GM21825 (cell line): ENCODE results near the gene C3orf20.
"Not testable (repeated sequence)": the region's sequence is repeated elsewhere in the genome, so short reads cannot be mapped to it uniquely, and the experiment has no call there.

Experiments used
- ATAC-seq: cut with Tn5 transposase; IDR thresholded peaks from one replicate; pipeline ENCODE4 v1.9.1; 2021; ENCODE audit warnings: mild to moderate bottlenecking, moderate library complexity; ENCODE audit not compliant: unreplicated experiment

Gene C3orf20

DNA sequence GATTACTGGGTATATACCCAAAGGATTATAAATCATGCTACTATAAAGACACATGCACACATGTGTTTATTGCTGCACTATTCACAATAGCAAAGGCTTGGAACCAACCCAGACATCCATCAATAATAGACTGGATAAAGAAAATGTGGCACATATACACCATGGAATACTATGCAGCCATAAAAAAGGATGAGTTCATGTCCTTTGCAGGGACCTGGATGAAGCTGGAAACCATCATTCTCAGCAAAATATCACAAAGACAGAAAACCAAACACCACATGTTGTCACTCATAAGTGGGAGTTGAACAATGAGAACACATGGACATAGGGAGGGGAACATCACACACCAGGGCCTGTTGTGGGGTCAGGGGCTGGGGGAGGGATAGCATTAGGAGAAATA is 78.0 kb downstream of the C3orf20 start:
- not testable (repeated sequence) for ATAC-seq

GRCh38 chr3:14757153-14757700 is 82.3 kb downstream of the C3orf20 start:
- no peak for ATAC-seq

GRCh38 chr3:14758297-14758696 is 83.4 kb downstream of the C3orf20 start:
- ATAC-seq = no peak

- no peak for ATAC-seq
Observed at GRCh38 chr3:14758959-14759358, 84.0 kb downstream of the C3orf20 start.

DNA sequence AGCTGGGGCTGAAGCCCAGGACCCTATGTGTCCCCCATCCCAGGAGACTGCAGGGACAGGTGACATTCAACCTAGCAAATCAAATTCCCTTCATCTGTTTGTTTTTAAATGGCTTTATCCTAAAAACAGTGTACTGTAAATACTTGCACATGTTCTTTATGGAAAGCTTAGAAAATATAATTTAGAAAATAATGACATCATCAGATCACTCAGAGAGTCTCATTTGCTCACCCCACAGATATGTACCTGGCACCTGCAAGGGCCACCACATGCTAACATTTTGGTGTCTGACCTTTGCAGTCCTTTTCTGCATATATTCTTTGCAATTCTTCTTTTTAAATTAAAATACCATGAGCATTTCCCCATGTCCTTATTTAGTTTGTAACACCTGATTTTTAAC is 85.2 kb downstream of the C3orf20 start:
- ATAC-seq = no peak

GRCh38 chr3:14761121-14761672 is 86.3 kb downstream of the C3orf20 start:
- ATAC-seq = no peak

DNA sequence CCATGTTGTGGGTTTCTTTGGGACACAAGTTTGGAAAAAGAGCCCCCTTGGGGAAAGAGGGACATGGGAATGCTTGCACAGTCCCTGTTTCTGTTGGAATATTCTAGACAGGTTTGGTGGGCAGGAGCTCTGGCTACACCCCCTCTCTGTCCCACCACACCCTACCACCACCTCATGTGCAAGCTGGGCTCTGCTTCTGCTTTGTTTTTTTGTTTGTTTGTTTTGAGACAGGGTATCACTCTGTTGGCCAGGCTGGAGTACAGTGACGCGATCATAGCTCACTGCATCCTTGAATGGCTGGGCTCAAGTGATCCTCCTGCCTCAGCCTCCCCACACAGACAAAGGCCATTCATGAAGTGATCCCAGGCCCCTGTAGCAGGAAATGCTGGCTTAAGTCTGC is 86.9 kb downstream of the C3orf20 start:
- no peak for ATAC-seq

DNA sequence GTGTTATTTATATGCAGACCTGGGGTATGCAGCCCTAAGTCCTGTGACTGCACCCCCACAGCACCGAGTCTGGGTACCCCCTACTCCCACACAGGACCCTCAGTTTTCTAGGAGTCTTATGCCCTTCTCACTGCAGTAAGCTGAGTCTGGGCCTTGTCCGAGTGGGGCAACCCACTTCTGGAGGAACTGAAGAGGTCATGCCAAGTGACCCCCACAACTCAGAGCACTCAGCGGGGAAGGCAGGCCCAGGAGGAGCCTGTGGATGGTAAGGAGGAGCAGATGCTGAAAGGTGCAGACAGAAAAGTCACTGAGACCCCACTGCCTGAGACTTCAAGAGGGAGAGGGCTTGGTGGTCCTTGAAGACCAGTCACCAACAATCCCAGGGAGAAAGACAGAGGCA is 87.8 kb downstream of the C3orf20 start:
- no peak for ATAC-seq

GRCh38 chr3:14764331-14765059 is 89.6 kb downstream of the C3orf20 start:
- no peak for ATAC-seq

DNA sequence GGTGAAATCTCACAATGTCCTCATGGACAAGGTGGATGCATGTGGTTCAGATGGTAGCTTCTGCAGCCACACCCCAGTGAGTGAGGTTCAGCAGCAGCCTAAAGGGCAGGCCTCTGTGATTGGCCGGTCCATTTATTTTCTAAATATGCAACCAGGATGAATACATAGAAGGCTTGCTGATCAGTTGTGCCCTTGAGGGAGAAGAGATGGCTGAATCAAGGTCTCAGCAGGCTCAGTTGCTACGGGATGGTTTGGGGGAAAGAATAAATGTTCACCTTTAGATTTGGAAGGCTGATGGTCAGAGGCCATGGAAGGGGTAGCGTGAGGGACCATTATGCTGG is 90.1 kb downstream of the C3orf20 start:
- ATAC-seq = no peak

DNA sequence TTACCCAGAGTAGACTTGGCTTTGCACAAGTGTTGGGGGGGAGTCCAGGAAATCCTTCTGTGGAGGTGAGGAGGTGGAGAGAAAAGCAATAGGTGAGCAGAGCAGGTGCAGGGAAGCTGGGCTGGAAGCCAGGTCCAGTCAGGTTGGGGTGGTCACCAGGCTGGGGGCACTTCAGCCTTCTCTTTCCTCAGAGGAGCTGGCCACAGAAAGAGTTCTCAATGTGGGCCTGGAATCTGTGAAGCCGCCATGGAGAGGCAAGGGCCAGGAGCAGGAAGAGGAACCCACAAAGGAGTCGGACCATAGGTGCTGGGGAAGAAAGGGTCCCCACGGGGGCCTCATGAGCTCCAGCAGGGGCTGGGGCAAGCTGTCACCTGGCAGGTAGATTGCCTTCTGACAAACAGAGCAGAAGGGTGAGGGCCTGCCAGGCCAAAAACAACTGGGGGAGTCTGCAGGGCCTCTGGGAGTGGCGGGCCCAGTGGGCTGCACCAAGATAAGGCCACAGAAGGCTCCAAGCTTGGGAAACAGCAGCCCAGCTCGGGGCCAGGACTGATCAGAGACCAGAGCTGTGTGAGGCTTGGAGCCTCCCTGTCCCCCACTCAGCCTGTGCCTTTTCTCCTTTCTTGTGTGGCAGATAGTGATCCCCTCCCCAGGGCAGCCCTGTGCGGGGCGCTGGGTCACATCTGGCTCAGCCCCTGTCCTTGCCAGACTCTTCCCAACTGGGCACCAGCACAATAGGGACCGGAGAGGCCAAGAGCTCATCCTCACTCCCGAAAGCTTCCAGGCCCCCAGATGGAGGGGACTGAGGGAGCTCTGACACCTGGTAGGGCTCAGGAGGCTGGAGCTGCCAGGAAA is 90.9 kb downstream of the C3orf20 start:
- ATAC-seq = no peak

GRCh38 chr3:14766428-14767244 is 91.7 kb downstream of the C3orf20 start:
- no peak for ATAC-seq

DNA sequence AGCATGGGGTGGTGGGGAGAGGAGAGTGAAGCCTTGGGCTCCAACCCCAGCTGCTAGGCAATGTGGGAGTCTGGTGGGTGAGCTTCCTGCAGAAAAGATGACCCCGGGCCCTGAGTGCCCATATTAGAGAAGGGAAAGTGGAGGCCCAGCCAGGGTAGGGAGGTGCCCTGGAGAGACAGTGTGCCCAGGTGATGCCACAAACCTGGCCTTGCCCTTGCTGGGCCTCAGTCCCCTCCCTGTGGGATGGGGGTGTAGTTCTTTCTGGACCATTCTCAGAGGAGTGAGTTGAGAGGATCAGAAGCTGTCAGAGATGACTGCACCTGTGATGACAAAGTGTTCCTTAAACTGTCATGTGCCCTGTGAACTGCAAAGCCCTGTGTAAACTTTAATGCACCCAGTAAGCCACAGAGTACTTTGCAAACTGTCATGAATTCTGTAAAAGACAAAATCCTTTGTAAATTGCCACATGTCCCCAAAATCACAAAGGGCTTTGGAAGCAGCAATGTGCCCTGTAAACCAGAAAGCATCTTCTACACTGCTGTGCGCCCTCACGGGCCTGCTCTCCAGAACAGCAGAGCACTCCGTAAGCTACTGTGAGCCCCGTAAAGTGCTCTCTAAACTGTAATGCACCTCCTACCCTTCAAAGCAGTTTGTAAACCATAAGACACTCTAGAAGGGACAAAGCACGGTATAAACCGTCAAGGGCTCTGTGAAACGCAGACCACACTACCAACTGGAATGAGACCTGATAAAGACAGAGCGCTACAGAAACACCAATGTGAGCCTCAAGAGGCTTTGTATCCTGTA is 92.5 kb downstream of the C3orf20 start:
- ATAC-seq = no peak

GRCh38 chr3:14768182-14768790 is 93.3 kb downstream of the C3orf20 start:
- no peak for ATAC-seq

DNA sequence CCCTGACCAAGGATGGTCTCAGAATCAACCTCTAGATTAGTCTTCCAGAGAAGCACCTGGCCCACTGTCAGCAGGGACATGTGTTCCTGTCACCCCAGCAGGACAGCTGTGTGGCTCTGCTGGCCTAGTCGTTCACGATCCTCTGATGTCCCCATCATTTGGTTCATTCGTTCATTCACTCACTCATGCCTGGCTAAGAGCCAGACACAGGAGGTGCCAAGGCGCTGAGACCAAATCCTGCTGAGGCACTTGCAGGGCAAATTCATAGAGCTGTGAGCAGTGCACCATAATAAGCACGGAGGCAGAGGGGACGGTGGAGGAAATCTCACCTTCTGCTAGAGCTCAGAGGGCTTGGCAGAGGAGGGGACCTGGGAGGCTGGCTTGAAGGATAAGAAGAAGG is 93.9 kb downstream of the C3orf20 start:
- ATAC-seq = no peak

GRCh38 chr3:14769544-14770325 is 94.8 kb downstream of the C3orf20 start:
- no peak for ATAC-seq

DNA sequence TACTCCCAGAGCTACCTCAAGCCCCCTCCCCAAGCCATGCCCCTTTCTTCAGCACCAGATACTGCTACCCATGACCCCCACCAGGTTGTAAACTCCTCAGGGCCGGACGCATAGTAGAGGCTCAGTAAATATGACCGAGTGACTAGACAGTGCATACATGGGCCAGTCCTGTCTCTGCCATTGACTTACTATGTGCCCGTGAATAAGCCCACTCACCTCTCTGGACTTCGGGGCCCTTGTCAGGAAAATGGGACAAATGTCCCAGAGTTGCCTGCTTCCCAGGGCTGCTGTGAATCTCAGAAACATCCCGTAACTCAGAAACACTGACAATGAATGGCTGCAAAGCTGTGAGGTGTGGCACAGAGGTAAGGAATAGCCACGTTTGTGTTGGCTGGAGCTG is 95.7 kb downstream of the C3orf20 start:
- ATAC-seq = no peak

DNA sequence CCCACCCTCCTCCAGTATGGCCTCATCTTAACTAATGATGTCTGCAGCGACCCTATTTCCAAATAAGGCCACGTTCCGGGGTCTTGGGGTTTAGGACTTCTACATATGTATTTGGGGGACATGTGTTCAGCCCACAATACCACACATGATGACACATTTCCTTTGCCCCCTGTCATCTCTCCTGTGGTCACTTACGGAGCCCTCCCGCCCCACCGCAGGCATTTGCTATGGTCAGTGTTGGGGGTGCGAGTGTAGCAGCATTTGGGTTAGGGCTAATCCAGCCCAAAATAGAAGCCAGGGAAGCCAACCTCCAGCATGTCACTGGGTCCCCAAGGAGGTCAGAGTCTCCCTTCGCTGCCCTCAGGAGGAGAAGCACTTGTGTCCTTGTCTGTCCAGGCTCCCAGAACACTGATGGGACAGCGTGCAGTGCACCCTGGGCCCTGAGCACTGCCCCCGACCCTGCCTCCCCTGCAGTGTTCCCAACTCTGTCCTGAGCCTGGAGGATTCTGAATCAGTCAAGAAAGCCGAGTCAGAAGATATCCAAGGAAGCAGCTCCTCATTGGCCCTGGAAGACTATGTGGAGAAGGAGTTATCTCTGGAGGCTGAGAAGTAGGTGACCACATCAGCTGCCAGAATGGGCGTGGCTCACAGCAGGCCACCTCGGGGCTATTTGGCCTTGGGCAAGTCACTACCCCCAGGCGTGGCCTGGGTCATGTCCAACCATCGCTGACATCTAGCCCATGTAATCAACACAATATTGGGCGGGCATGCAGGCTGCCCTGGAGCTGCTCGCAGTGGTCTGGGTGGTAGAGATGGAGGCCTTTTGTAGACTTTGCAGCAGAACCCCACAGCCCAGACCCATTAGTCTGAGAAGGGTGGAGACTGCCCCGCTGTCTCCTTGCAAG is 96.9 kb downstream of the C3orf20 start:
- no peak for ATAC-seq
